Dermis blood vessel endothelial cell (primary cell): Measurements from ENCODE around the gene ANAPC7. TPM values are rescaled to one million over a fixed set of nuclear protein-coding genes. Genes with fewer than 3 reads are reported as not detected.
"Not testable (repeated sequence)": the region's sequence is repeated elsewhere in the genome, so short reads cannot be mapped to it uniquely, and the experiment has no call there.

Experiments
- DNase-seq: peaks from one replicate; pipeline ENCODE4 v3.0.0; 2010
- total RNA-seq: library from RNA; depleted of rRNA; stranded (reverse); fragments of >200 nt; gene quantifications from 2 replicates; pipeline ENCODE4 v1.2.3, GENCODE V29; 2014

ANAPC7 gene
- 56.8 and 71.9 TPM in 2 replicates for total RNA-seq

DNA sequence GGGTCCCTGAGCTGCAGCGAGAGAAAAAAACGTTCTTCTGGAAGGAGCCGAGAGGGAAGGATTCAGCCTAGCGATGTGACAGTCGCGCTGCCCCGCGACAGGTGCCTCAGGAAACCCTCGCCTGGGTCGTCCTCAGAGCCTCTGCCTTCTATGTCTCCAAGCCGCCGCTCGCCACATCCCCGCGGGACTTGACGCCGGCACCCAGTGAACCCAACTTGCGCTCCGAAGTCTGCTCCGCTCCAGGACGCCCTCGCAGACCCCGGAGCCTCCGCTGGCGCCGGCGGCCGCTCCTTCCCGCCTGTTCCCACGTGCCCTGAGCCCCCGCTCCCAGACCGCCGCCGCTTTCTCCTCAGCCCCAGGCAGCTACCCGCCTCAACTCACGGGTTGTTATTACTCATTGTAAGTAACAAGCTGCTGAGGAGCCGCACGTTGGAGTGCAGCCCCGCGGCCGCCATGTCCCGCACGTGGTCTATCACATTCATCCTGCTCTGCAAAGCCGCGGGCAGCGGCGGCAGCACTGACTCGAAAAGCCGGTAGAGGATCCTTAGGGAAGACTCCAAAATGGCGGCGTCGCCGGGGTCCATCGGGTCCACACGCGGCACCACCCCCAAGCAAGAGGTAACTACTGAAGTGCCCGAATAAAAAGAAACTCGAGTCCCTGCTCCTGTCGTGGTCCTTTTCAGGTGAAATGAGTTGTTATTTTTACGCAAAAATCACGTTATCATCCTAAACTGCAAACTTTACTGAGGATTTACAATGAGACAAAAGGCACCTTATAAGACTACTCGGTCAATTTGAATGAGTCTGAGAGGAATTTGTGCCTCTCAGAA is at the start of gene ANAPC7:
TSS of gene ANAPC7 (minus strand) at position 563 of the 830 bp plus-strand sequence. CDS start at position 482, 81 bp downstream.
- DNase-seq, result peak; percentile 96

GRCh38 chr12:110451263-110451662 is 47.8 kb upstream of the ANAPC7 start:
- DNase-seq, result no peak

GRCh38 chr12:110449799-110450497 is 46.4 kb upstream of the ANAPC7 start, which contains the start of gene ARPC3:
TSS of gene ARPC3 (minus strand) at chr12:110450337. CDS start at chr12:110450260, 77 bp downstream.
- DNase-seq, result peak; percentile 97

DNA sequence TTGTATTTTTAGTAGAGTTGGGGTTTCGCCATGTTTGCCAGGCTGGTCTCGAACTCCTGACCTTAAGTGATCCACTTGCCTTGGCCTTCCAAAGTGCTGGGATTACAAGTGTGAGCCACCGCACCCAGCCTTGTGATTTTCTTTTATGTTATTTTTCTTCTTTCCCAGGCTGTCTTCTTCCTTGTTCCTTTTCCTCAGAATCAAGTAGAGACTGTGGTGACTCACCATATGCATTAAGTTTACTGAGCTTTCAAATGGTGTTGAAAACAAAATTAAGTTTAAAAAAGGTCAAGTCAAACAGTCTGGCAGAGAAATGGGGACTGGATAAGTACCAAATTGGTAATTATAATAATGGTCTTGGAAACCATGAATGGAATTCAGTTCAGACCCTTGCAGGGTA is 40.9 kb upstream of the ANAPC7 start:
- no peak for DNase-seq

GRCh38 chr12:110436231-110436630 is 32.7 kb upstream of the ANAPC7 start:
- DNase-seq, result peak; percentile 46

DNA sequence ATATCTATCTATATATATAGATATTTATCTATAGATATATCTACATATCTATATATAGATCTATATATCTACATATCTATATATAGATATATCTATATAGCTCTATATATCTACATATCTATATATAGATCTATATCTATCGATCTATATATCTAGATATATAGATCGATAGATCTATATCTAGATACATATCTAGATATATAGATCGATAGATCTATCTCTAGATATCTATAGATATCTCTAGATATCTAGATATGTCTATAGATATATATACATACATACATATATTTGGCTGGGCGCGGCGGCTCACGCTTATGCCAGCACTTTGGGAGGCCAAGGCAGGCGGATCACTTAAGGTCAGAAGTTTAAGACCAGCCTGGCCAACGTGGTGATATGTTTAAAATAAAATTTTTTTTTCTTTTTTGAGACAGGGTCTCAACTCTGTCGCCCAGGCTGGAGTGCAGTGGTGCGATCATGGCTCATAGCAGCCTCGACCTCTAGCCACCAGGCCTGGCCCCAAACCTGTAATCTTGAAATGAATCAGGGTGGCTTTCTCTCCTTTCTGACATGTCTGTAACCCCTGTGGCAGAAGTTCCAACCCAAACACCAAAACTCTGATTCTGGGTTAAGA is 28.6 kb upstream of the ANAPC7 start:
- DNase-seq, result no peak

GRCh38 chr12:110429676-110430075 is 26.2 kb upstream of the ANAPC7 start:
- not testable (repeated sequence) for DNase-seq

- DNase-seq, result no peak
Measured at GRCh38 chr12:110426406-110426805, 22.9 kb upstream of the ANAPC7 start.

GRCh38 chr12:110424237-110424636 is 20.7 kb upstream of the ANAPC7 start:
- DNase-seq, result no peak

- DNase-seq, result no peak
Measured at GRCh38 chr12:110421701-110422100, 18.2 kb upstream of the ANAPC7 start.

DNA sequence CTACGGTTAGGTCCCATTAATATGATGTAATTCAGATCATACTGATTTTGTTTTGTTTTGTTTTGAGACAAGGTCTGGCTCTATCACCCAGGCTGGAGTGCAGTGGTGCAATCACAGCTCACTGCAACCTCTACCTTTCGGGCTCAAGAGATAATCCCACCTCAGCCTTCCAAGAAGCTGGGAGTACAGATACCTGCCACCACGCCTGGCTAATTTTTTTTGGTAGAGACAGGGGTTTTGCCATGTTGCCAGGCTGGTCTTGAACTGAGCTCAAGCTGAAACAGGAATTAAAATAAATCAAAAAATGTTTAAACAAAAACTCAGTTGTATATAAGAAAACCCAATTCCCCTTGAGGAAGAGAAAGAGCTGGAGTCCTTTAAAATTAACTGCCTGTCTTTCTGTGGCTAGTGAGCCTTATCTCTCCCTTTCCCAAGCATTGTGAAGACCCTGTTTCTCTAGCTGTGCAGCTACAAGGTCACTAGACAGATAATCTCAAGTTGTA is 17.7 kb upstream of the ANAPC7 start:
- DNase-seq, result no peak

- not testable (repeated sequence) for DNase-seq
Measured at GRCh38 chr12:110420644-110421043, 17.1 kb upstream of the ANAPC7 start.

GRCh38 chr12:110417113-110417512 is 13.6 kb upstream of the ANAPC7 start:
- DNase-seq, result not testable (repeated sequence)

GRCh38 chr12:110410086-110410485 is 6.6 kb upstream of the ANAPC7 start:
- DNase-seq, result not testable (repeated sequence)

GRCh38 chr12:110405126-110405662 is 1.7 kb upstream of the ANAPC7 start:
- not testable (repeated sequence) for DNase-seq

GRCh38 chr12:110403976-110404682 is 621 bp upstream of the ANAPC7 start:
- DNase-seq, result peak; percentile 77

DNA sequence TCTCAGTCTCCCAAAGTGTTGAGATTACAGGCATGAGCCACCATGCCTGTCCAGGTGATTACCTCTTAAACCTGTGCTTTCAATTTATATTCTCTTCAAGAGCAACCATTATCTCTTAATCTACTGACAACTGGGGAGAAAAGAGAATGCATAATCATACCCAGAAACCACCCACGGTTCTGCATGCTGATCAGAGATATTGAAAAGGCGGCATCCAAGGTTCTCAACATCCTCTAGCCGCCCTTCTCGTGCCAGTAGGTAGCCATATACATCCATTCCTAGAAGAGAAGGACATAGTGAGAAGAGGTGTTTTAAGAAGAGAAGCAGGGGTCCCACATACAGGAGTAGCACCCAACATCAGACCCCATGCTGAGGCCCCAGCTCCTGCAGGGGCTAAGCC is 20.8 kb downstream of the ANAPC7 start:
- DNase-seq, result no peak

- no peak for DNase-seq
Measured at GRCh38 chr12:110379631-110380030, 23.9 kb downstream of the ANAPC7 start.

- DNase-seq, result no peak
Measured at GRCh38 chr12:110379197-110379596, 24.3 kb downstream of the ANAPC7 start.

DNA sequence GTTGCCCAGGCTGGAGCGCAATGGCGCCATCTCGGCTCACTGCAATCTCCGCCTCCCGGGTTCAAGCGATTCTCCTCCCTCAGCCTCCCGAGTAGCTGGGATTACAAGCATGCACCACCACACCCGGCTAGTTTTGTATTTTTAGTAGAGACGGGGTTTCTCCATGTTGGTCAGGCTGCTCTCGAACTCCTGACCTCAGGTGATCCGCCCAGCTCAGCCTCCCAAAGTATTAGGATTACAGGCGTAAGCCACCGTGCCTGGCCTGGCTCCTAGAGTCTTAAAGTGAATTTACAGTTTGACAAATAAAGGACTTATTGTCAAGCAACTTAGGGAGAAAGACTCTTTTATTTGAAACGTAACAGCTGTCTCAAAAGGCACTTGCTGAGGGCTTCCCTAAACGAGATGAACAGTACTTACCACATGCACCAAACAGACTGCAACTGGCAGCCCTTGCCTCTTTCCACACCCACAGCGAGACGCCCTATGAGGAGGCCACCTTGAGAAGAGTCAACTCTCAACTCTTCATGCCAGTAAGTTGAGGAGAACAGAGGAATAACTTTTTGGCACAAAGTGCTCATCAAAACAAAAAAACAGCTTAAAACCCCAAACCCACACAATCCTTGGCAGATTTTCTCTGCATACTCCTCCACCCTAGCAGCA is 25.2 kb downstream of the ANAPC7 start:
- not testable (repeated sequence) for DNase-seq

GRCh38 chr12:110373962-110374611 is 29.4 kb downstream of the ANAPC7 start:
- no peak for DNase-seq
